Cardiac muscle cell (in vitro differentiated cells and primary cell): ENCODE measurements around the gene XYLT1. TPM values are rescaled to one million over a fixed set of nuclear protein-coding genes. Genes with fewer than 3 reads are reported as not detected.

ENCODE experiments used
- DNase-seq, 2 donors: peaks; one replicate each; pipeline versions ENCODE4 v3.0.0 to v3.0.0-alpha.2; 2010 to 2017; ENCODE audit warnings: low read depth in 1 of 2, low spot score in 1 of 2
- H3K27ac ChIP-seq: fragments of 200-600 bp; sonication (generic); 2 replicates; pipeline ENCODE4 v1.5.1; 2016
- H3K27me3 ChIP-seq: fragments of 200-600 bp; sonication (generic); 2 replicates; pipeline ENCODE4 v1.6.0; 2016; ENCODE audit warnings: control low read depth
- H3K36me3 ChIP-seq: fragments of 200-600 bp; sonication (generic); 2 replicates; pipeline ENCODE4 v1.5.1; 2016; ENCODE audit warnings: control low read depth
- H3K4me1 ChIP-seq: fragments of 200-600 bp; sonication (generic); 2 replicates; pipeline ENCODE4 v1.8.1; 2017; ENCODE audit warnings: low read depth, mild to moderate bottlenecking, mixed run types
- H3K4me3 ChIP-seq: fragments of 200-600 bp; sonication (generic); 2 replicates; pipeline ENCODE4 v1.5.1; 2016; ENCODE audit warnings: mild to moderate bottlenecking
- H3K9me3 ChIP-seq: fragments of 200-600 bp; sonication (generic); 2 replicates; pipeline ENCODE4 v1.5.1; 2017; ENCODE audit warnings: low read depth, mild to moderate bottlenecking, control low read depth
- polyA plus RNA-seq: library from polyadenylated mRNA; unstranded; fragments of >200 nt; fragmentation: Nextera tagmentation; extraction: Ambion mirVana; gene quantifications from 2 replicates; pipeline ENCODE4 v1.2.1, GENCODE V29; 2016
- total RNA-seq: library from RNA; depleted of rRNA; stranded (reverse); fragments of >200 nt; gene quantifications from 2 replicates; pipeline ENCODE4 v1.2.3, GENCODE V29; 2016
- TF ChIP-seq, protein P1 (sequence below): IDR thresholded peaks from 2 replicates; pipeline ENCODE4 v1.5.1; 2012; ENCODE audit warnings: low read depth, mild to moderate bottlenecking, low read length

Gene XYLT1
- total and polyA plus RNA-seq, 2 experiments from 2014 or later, result 3.1 to 7.2 TPM

GRCh38 chr16:17450291-17450690 is 20.5 kb downstream of the XYLT1 start:
- TF ChIP-seq, protein P1, sequence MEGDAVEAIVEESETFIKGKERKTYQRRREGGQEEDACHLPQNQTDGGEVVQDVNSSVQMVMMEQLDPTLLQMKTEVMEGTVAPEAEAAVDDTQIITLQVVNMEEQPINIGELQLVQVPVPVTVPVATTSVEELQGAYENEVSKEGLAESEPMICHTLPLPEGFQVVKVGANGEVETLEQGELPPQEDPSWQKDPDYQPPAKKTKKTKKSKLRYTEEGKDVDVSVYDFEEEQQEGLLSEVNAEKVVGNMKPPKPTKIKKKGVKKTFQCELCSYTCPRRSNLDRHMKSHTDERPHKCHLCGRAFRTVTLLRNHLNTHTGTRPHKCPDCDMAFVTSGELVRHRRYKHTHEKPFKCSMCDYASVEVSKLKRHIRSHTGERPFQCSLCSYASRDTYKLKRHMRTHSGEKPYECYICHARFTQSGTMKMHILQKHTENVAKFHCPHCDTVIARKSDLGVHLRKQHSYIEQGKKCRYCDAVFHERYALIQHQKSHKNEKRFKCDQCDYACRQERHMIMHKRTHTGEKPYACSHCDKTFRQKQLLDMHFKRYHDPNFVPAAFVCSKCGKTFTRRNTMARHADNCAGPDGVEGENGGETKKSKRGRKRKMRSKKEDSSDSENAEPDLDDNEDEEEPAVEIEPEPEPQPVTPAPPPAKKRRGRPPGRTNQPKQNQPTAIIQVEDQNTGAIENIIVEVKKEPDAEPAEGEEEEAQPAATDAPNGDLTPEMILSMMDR, result no peak
- Histone ChIP-seq H3K36me3 (no peaks in the 10 kb centered on the region), H3K27me3 (no peaks in the 10 kb centered on the region), H3K4me1 (no peaks in the 10 kb centered on the region), H3K4me3 (no peak overlapping the region), H3K9me3 (no peaks in the 10 kb centered on the region), H3K27ac (no peak overlapping the region)
- no peak for DNase-seq

- TF ChIP-seq, protein P1, result no peak
- no peaks in the 10 kb centered on the region for H3K9me3 ChIP-seq
- H3K27me3 ChIP-seq, result no peaks in the 10 kb centered on the region
- no peak overlapping the region for H3K27ac ChIP-seq
- no peak for DNase-seq
- H3K36me3 ChIP-seq, result no peaks in the 10 kb centered on the region
- H3K4me3 ChIP-seq, result no peak overlapping the region
- no peaks in the 10 kb centered on the region for H3K4me1 ChIP-seq
Measured at GRCh38 chr16:17448640-17449638, 21.8 kb downstream of the XYLT1 start.

DNA sequence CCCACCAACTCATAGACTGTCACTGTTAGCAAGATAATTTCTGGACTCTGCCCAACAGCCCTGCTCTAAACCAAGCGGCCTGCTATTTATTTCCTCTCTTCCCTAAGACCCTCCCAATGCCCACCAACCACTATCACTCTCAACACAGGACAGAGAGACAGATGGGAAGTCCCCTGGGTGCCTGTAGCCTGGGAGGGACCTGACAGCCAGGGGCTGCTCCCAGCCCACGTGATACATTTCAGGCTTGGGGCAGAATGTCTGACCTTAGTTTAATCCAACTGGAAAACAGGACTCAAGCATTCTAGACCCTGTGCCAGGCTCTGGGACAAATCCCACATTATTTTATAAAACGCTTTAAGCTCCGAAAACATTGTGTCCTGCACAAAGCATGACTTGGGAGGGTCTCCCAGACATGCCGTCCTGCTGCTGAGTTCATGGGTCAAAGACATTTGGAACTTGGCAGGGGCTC is 23.6 kb downstream of the XYLT1 start:
- Histone ChIP-seq H3K4me3 (no peak overlapping the region), H3K9me3 (no peaks in the 10 kb centered on the region), H3K27me3 (no peaks in the 10 kb centered on the region), H3K36me3 (no peaks in the 10 kb centered on the region), H3K27ac (no peak overlapping the region), H3K4me1 (no peaks in the 10 kb centered on the region)
- TF ChIP-seq, protein P1, result no peak
- DNase-seq, result no peak

- Histone ChIP-seq H3K4me1 (no peaks in the 10 kb centered on the region), H3K9me3 (no peaks in the 10 kb centered on the region), H3K36me3 (no peaks in the 10 kb centered on the region), H3K27ac (no peak overlapping the region), H3K4me3 (no peak overlapping the region), H3K27me3 (no peaks in the 10 kb centered on the region)
- peak in 1 of 2 donors; percentile 36 for DNase-seq
- TF ChIP-seq, protein P1, result no peak
Measured at GRCh38 chr16:17446661-17447060, 24.1 kb downstream of the XYLT1 start.

DNA sequence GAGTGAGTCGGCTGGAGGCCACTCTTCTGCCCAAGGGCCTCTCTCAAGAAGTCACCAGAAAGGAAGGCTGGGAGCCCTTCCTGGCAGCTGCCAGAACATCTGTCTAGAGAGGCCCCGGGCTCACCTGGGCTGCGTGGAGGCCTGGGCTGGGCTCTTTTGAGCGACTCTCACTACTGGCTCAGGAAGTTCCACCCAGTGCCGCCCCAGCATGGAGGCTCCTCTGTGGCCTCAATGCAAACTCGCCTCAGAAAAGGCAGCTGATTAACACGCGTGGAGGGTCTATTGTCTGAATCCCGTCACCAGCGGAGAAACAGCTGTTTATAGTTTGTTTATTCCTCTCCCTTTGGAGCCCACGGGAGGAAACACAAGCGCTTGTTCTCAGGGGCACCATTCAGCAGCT is 25.3 kb downstream of the XYLT1 start:
- no peaks in the 10 kb centered on the region for H3K4me1 ChIP-seq

More for the DNA sequence above, 25.3 kb downstream of the XYLT1 start:
- H3K36me3 ChIP-seq, result no peaks in the 10 kb centered on the region
- H3K27me3 ChIP-seq, result no peaks in the 10 kb centered on the region
- H3K27ac ChIP-seq, result no peak overlapping the region
- no peaks in the 10 kb centered on the region for H3K9me3 ChIP-seq
- H3K4me3 ChIP-seq, result no peak overlapping the region
- no peak for DNase-seq
- TF ChIP-seq, protein P1, result no peak
